HepG2 (cell line): ENCODE measurements around the gene SPON1. TPM values are rescaled to one million over a fixed set of nuclear protein-coding genes. Genes with fewer than 3 reads are reported as not detected.

Experiments
- ATAC-seq: fragments of 200-7000 bp; cut with Tn5 transposase; 3 replicates; pipeline ENCODE4 v1.9.1; 2020; ENCODE audit warnings: mild to moderate bottlenecking, moderate library complexity
- BruUV-seq: library from RNA; stranded (reverse); fragments of 400-500 nt; replicated peaks from 2 replicates; lab custom pipeline; 2021; lab: Mats Ljungman, UMichigan
- CTCF ChIA-PET: fragments of 300-600 bp; formaldehyde crosslinking; extraction: SDS; loops from one replicate; lab custom pipeline; 2021; ENCODE audit warnings: low total read pairs, inconsistent platforms, low intra/inter-chr PET ratio; lab: Yijun Ruan, JAX
- POLR2A ChIA-PET: fragments of 350-600 bp; sonication (Branson Sonifier 250); formaldehyde crosslinking; loops from one replicate; lab custom pipeline; 2020; ENCODE audit warnings: antibody characterized with exemption, inconsistent platforms; lab: Yijun Ruan, JAX
- DNase-seq: peaks from one replicate; pipeline ENCODE4 v3.0.0-alpha.2; 2015; ENCODE audit warnings: low spot score
- FAIRE-seq: peaks from 3 replicates; lab custom pipeline; 2011; peaks lifted over from hg19 to GRCh38; lab: Jason Lieb, UNC
- H2AFZ ChIP-seq: one replicate; pipeline ENCODE4 v1.6.1; 2011; ENCODE audit warnings: low read length, inconsistent platforms
- H3K27ac ChIP-seq: fragments of 300-600 bp; 3 replicates; pipeline ENCODE4 v1.8.0; 2011; ENCODE audit warnings: mixed run types, mild to moderate bottlenecking, mixed read lengths, low read length, inconsistent platforms; ENCODE audit not compliant: insufficient read depth; ENCODE audit errors: extremely low read length
- H3K27me3 ChIP-seq, 2 experiments: fragments of 200-600 bp in 1 of 2; 2 replicates in 1 of 2; 3 replicates in 1 of 2; pipeline versions ENCODE4 v1.6.0 to v1.8.0; 2011; ENCODE audit warnings: low read length in 2 of 2, mild to moderate bottlenecking in 2 of 2, moderate library complexity in 2 of 2, inconsistent platforms in 1 of 2; ENCODE audit not compliant: insufficient read depth in 2 of 2, control insufficient read depth in 1 of 2
- H3K36me3 ChIP-seq, 2 experiments: fragments of 200-600 bp in 1 of 2; replicated peaks in 1 of 2; 2 replicates in 1 of 2; 3 replicates in 1 of 2; pipeline versions ENCODE4 v1.5.1 to v1.8.0; 2011; ENCODE audit warnings: low read length in 2 of 2, inconsistent platforms in 1 of 2; ENCODE audit not compliant: insufficient read depth in 2 of 2, control insufficient read depth in 1 of 2
- H3K4me1 ChIP-seq: 2 replicates; pipeline ENCODE4 v1.5.1; 2012; ENCODE audit warnings: low read length, inconsistent platforms; ENCODE audit not compliant: insufficient read depth
- H3K4me2 ChIP-seq: 2 replicates; pipeline ENCODE4 v1.6.0; 2011; ENCODE audit warnings: low read depth, low read length, inconsistent platforms
- H3K4me3 ChIP-seq, 3 experiments: fragments of 200-600 bp in 1 of 3; sonication (generic), shearing (Covaris generic) in 1 of 3; replicated peaks in 1 of 3; 2 replicates each; pipeline ENCODE4 v1.5.1; 2011 to 2016; ENCODE audit warnings: low read length in 3 of 3, inconsistent platforms in 2 of 3, low read depth in 2 of 3, mild to moderate bottlenecking in 2 of 3, control low read depth in 1 of 3, mixed read lengths in 1 of 3; ENCODE audit not compliant: insufficient read depth in 1 of 3
- H3K79me2 ChIP-seq: one replicate; pipeline ENCODE4 v1.6.1; 2011; ENCODE audit warnings: low read length, inconsistent platforms; ENCODE audit not compliant: insufficient read depth
- H3K9ac ChIP-seq: 2 replicates; pipeline ENCODE4 v1.6.0; 2011; ENCODE audit warnings: mild to moderate bottlenecking, low read depth, low read length, inconsistent platforms; ENCODE audit not compliant: insufficient read depth
- H3K9me3 ChIP-seq: 2 replicates; pipeline ENCODE4 v1.5.1; 2012; ENCODE audit warnings: mild to moderate bottlenecking, low read length
- H4K20me1 ChIP-seq: 2 replicates; pipeline ENCODE4 v1.6.0; 2011; ENCODE audit warnings: inconsistent platforms, mild to moderate bottlenecking, low read length, moderate library complexity; ENCODE audit not compliant: insufficient read depth
- ATM ChIP-seq: fragments of 450-650 bp; IDR thresholded peaks from 2 replicates; pipeline ENCODE4 v1.7.1; 2017; ENCODE audit warnings: mild to moderate bottlenecking, borderline replicate concordance
- ELF1 ChIP-seq: sonication (generic); formaldehyde crosslinking; IDR thresholded peaks from 2 replicates; pipeline ENCODE4 v1.4.0; 2020; ENCODE audit warnings: missing genetic modification reagents
- NBN ChIP-seq: fragments of 450-650 bp; conservative IDR thresholded peaks from 2 replicates; pipeline ENCODE4 v1.6.1; 2017
- NCOA2 ChIP-seq: sonication (generic); formaldehyde crosslinking; IDR thresholded peaks from 2 replicates; pipeline ENCODE4 v1.8.0; 2022; ENCODE audit warnings: inconsistent platforms
- NFKBIZ ChIP-seq: IDR thresholded peaks from 2 replicates; pipeline ENCODE4 v1.6.1; 2018; ENCODE audit warnings: missing genetic modification reagents, missing compliant biosample characterization
- NONO ChIP-seq, 2 experiments: fragments of 450-650 bp in 1 of 2; sonication (generic) in 1 of 2; formaldehyde crosslinking in 1 of 2; IDR thresholded peaks in 1 of 2; conservative IDR thresholded peaks in 1 of 2; 2 replicates each; pipeline versions ENCODE4 v1.6.1 to v1.8.0; 2017 to 2022; ENCODE audit warnings: mild to moderate bottlenecking in 1 of 2, missing genetic modification reagents in 1 of 2, moderate library complexity in 1 of 2
- NR0B2 ChIP-seq: sonication (generic); formaldehyde crosslinking; IDR thresholded peaks from 2 replicates; pipeline ENCODE4 v1.4.0; 2020; ENCODE audit warnings: mild to moderate bottlenecking, missing genetic modification reagents
- NR3C1 ChIP-seq: sonication (generic); formaldehyde crosslinking; IDR thresholded peaks from 2 replicates; pipeline ENCODE4 v1.4.0; 2020; ENCODE audit warnings: missing genetic modification reagents
- SMYD3 ChIP-seq: sonication (generic); formaldehyde crosslinking; IDR thresholded peaks from 2 replicates; pipeline ENCODE4 v1.8.1; 2023; ENCODE audit warnings: mild to moderate bottlenecking, missing genetic modification reagents
- TARDBP ChIP-seq: sonication (generic); formaldehyde crosslinking; IDR thresholded peaks from 2 replicates; pipeline ENCODE4 v1.8.0; 2022; ENCODE audit warnings: mild to moderate bottlenecking, missing genetic modification reagents
- ZBTB42 ChIP-seq: sonication (generic); formaldehyde crosslinking; IDR thresholded peaks from 2 replicates; pipeline ENCODE4 v1.5.0; 2020; ENCODE audit warnings: mild to moderate bottlenecking, missing genetic modification reagents
- ZNF350 ChIP-seq: sonication (generic); formaldehyde crosslinking; IDR thresholded peaks from 2 replicates; pipeline ENCODE4 v1.4.0; 2020; ENCODE audit warnings: mild to moderate bottlenecking, low read depth, missing genetic modification reagents, borderline replicate concordance
- ZNF589 ChIP-seq: sonication (generic); formaldehyde crosslinking; conservative IDR thresholded peaks from 2 replicates; pipeline ENCODE4 v1.8.0; 2022; ENCODE audit warnings: mild to moderate bottlenecking, moderate library complexity, missing genetic modification reagents
- WGBS: methylation state at CpG from one replicate; pipeline ENCODE4 v1.1.6; 2017; ENCODE audit warnings: low lambda C conversion rate; 5-methylcytosine and 5-hydroxymethylcytosine counted together
- in situ Hi-C: cut with HindIII; loops from 2 replicates; pipeline ENCODE4 v1.10.0; 2017; ENCODE audit warnings: low pct_unique_long_range_greater_than_20kb; ENCODE audit not compliant: extremely low pct_ligation_motif_present
- intact Hi-C: fragments of 100-400 bp; cut with micrococcal nuclease; formaldehyde crosslinking; loops from one replicate; pipeline ENCODE4 v1.10.0; 2022; ENCODE audit not compliant: unreplicated experiment
- polyA plus RNA-seq, 8 experiments: library from polyadenylated mRNA; depleted of rRNA in 3 of 8; stranded (reverse) in 7 of 8; unstranded in 1 of 8; fragments of >200 nt; fragmentation: Illumina TruSeq in 4 of 8; extraction: Trizol in 4 of 8; gene quantifications; 2 replicates each; pipeline versions ENCODE4 v1.2.1 to v1.2.3, GENCODE V29; 2011 to 2016; ENCODE audit warnings: low read depth in 4 of 8, missing spikeins in 1 of 8, mixed read lengths in 1 of 8; ENCODE audit not compliant: insufficient read depth in 1 of 8
- total RNA-seq, 5 experiments: library from RNA; depleted of rRNA; stranded (reverse); fragments of >200 nt; fragmentation: Illumina TruSeq; extraction: Trizol; gene quantifications; 2 replicates each; pipeline ENCODE4 v1.2.3, GENCODE V29; 2016; ENCODE audit warnings: low read depth in 1 of 5
- TF ChIP-seq, protein P1 (sequence below): sonication (generic); formaldehyde crosslinking; IDR thresholded peaks from 2 replicates; pipeline ENCODE4 v1.4.0; 2020; ENCODE audit warnings: missing genetic modification reagents, borderline replicate concordance
- TF ChIP-seq, protein P2 (sequence below): sonication (generic); formaldehyde crosslinking; IDR thresholded peaks from 2 replicates; pipeline ENCODE4 v1.4.0; 2020; ENCODE audit warnings: mild to moderate bottlenecking, low read depth, missing genetic modification reagents

Gene SPON1
- total and polyA plus RNA-seq, 2 of the 13 experiments (the other 11 are each of a cell fraction or from before 2014, with no cell fraction given): not detected

DNA sequence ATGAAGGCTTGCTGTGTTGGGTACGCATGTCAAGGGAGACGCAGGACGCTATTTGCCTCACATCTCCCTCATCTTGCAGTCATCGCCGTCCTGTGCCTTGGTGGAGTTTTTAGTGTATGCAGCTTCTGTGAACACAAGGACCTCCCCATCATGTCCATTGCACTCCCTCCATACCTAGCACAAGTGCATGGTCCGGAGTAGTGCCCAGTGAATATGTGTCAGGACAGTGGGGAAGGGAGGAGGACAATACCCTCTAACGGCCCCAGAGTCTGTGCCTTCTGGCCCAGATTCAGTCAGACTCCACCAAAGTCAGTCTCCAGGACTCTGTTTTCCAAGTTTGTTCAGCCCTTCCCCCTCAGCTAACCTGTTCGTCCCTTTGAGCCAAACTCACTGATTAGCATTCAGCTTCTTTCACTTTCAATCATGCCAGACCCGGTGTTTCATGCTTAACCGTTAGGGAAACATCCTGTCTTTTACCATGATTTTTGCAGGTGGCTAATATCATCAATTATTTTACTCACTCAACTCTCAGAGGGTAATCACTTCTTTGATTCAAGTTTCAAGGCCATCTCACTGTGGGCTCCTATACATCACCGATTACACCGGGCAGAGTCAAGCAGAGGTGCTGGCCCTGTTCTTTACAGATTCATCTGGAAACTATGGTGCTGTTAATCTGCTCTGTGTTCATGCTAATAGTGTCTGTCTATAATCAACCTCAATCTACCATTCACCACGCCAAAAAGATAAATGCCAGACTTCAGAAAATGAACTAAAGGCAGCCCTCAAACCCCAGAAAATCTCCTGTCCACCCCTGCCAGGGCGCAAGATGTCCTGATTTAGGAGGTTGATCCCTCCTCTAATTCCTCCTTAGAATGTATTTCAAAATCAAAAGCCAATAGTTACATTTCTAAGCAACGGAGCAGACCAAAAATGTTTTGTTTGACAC, 240.0 kb downstream of the SPON1 start:
- Histone ChIP-seq H3K36me3 (no peaks in the 10 kb centered on the region), H3K9ac (no peak overlapping the region), H3K27ac (no peak overlapping the region), H3K4me1 (no peaks in the 10 kb centered on the region), H3K4me3 (no peak overlapping the region), H3K4me2 (no peak overlapping the region), H2AFZ (no peak overlapping the region), H3K9me3 (no peaks in the 10 kb centered on the region), H3K79me2 (no peaks in the 10 kb centered on the region), H4K20me1 (no peaks in the 10 kb centered on the region), H3K27me3 (no peaks in the 10 kb centered on the region; a peak in 1 of 5 replicates)
- no peak for DNase-seq
- ChIA-PET CTCF (no interaction called here), POLR2A (no interaction called here)
- intact Hi-C loops (no loop called here), in situ Hi-C loops (no loop called here)
- BruUV-seq: no TSS peak
- no peak; the same call in 2 of the 3 replicates for ATAC-seq
- FAIRE-seq: no peak
- 36% methylated on average over 15 of the region's 15 CpGs for WGBS
- TF ChIP-seq NFKBIZ (CRISPR knock-in tag) (no peak), SMYD3 (CRISPR knock-in tag) (no peak), NR0B2 (CRISPR knock-in tag) (no peak), NR3C1 (CRISPR knock-in tag) (no peak), ATM (no peak), NBN (no peak), ZBTB42 (CRISPR knock-in tag) (no peak), NONO (IDR thresholded peaks at IDR 0.05) (no peak), NONO (CRISPR knock-in tag; conservative IDR thresholded peaks at IDR 0.05) (no peak), ELF1 (CRISPR knock-in tag) (no peak), NCOA2 (no peak), TARDBP (CRISPR knock-in tag) (no peak), ZNF589 (CRISPR knock-in tag) (no peak), ZNF350 (CRISPR knock-in tag) (no peak)
- TF ChIP-seq, protein P1, sequence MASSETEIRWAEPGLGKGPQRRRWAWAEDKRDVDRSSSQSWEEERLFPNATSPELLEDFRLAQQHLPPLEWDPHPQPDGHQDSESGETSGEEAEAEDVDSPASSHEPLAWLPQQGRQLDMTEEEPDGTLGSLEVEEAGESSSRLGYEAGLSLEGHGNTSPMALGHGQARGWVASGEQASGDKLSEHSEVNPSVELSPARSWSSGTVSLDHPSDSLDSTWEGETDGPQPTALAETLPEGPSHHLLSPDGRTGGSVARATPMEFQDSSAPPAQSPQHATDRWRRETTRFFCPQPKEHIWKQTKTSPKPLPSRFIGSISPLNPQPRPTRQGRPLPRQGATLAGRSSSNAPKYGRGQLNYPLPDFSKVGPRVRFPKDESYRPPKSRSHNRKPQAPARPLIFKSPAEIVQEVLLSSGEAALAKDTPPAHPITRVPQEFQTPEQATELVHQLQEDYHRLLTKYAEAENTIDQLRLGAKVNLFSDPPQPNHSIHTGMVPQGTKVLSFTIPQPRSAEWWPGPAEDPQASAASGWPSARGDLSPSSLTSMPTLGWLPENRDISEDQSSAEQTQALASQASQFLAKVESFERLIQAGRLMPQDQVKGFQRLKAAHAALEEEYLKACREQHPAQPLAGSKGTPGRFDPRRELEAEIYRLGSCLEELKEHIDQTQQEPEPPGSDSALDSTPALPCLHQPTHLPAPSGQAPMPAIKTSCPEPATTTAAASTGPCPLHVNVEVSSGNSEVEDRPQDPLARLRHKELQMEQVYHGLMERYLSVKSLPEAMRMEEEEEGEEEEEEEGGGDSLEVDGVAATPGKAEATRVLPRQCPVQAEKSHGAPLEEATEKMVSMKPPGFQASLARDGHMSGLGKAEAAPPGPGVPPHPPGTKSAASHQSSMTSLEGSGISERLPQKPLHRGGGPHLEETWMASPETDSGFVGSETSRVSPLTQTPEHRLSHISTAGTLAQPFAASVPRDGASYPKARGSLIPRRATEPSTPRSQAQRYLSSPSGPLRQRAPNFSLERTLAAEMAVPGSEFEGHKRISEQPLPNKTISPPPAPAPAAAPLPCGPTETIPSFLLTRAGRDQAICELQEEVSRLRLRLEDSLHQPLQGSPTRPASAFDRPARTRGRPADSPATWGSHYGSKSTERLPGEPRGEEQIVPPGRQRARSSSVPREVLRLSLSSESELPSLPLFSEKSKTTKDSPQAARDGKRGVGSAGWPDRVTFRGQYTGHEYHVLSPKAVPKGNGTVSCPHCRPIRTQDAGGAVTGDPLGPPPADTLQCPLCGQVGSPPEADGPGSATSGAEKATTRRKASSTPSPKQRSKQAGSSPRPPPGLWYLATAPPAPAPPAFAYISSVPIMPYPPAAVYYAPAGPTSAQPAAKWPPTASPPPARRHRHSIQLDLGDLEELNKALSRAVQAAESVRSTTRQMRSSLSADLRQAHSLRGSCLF (CRISPR knock-in tag): no peak
- TF ChIP-seq, protein P2, sequence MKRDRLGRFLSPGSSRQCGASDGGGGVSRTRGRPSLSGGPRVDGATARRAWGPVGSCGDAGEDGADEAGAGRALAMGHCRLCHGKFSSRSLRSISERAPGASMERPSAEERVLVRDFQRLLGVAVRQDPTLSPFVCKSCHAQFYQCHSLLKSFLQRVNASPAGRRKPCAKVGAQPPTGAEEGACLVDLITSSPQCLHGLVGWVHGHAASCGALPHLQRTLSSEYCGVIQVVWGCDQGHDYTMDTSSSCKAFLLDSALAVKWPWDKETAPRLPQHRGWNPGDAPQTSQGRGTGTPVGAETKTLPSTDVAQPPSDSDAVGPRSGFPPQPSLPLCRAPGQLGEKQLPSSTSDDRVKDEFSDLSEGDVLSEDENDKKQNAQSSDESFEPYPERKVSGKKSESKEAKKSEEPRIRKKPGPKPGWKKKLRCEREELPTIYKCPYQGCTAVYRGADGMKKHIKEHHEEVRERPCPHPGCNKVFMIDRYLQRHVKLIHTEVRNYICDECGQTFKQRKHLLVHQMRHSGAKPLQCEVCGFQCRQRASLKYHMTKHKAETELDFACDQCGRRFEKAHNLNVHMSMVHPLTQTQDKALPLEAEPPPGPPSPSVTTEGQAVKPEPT (CRISPR knock-in tag): no peak
